Measurements from ENCODE around the gene MOB3B.

MOB3B gene

GRCh38 chr9:27518809-27519208, 10.8 kb downstream of the MOB3B start:
- no peak overlapping the region for H3K27ac ChIP-seq
- H3K9me3 ChIP-seq, result no peaks in the 10 kb centered on the region
- no peaks in the 10 kb centered on the region for H3K36me3 ChIP-seq
- no peak for TF ChIP-seq CTCF (IDR thresholded peaks at IDR 0.05)
- H3K27me3 ChIP-seq, result no peaks in the 10 kb centered on the region
- no peaks in the 10 kb centered on the region for H3K4me1 ChIP-seq (ENCODE audit: control insufficient read depth in 1 of 2, insufficient read depth in 1 of 2, low read depth in 1 of 2, low read length in 1 of 2)
- no peak overlapping the region for H3K4me3 ChIP-seq (ENCODE audit: low read depth in 1 of 2, low read length in 1 of 2)

GRCh38 chr9:27518006-27518405, 11.6 kb downstream of the MOB3B start:
- TF ChIP-seq CTCF (IDR thresholded peaks at IDR 0.05), result no peak
- no peak overlapping the region for H3K27ac ChIP-seq
- H3K9me3 ChIP-seq, result no peaks in the 10 kb centered on the region
- no peaks in the 10 kb centered on the region for H3K27me3 ChIP-seq
- no peaks in the 10 kb centered on the region for H3K36me3 ChIP-seq
- H3K4me3 ChIP-seq (ENCODE audit: low read depth in 1 of 2, low read length in 1 of 2), result no peak overlapping the region
- no peaks in the 10 kb centered on the region for H3K4me1 ChIP-seq (ENCODE audit: control insufficient read depth in 1 of 2, insufficient read depth in 1 of 2, low read depth in 1 of 2, low read length in 1 of 2)

- Histone ChIP-seq H3K4me1 (ENCODE audit: control insufficient read depth in 1 of 2, insufficient read depth in 1 of 2, low read depth in 1 of 2, low read length in 1 of 2) (no peaks in the 10 kb centered on the region), H3K9me3 (no peaks in the 10 kb centered on the region), H3K4me3 (ENCODE audit: low read depth in 1 of 2, low read length in 1 of 2) (no peak overlapping the region), H3K36me3 (no peaks in the 10 kb centered on the region), H3K27ac (no peak overlapping the region), H3K27me3 (no peaks in the 10 kb centered on the region)
- TF ChIP-seq CTCF (IDR thresholded peaks at IDR 0.05), result no peak
Measured at GRCh38 chr9:27514551-27514950, 15.1 kb downstream of the MOB3B start.

- Histone ChIP-seq H3K27me3 (no peaks in the 10 kb centered on the region), H3K27ac (no peak overlapping the region), H3K4me3 (ENCODE audit: low read depth in 1 of 2, low read length in 1 of 2) (no peak overlapping the region), H3K36me3 (no peaks in the 10 kb centered on the region), H3K9me3 (no peaks in the 10 kb centered on the region), H3K4me1 (ENCODE audit: control insufficient read depth in 1 of 2, insufficient read depth in 1 of 2, low read depth in 1 of 2, low read length in 1 of 2) (no peaks in the 10 kb centered on the region)
- no peak for TF ChIP-seq CTCF (IDR thresholded peaks at IDR 0.05)
Measured at GRCh38 chr9:27511771-27512170, 17.8 kb downstream of the MOB3B start.

GRCh38 chr9:27510780-27511179, 18.8 kb downstream of the MOB3B start:
- no peak for TF ChIP-seq CTCF (IDR thresholded peaks at IDR 0.05)
- H3K4me1 ChIP-seq (ENCODE audit: control insufficient read depth in 1 of 2, insufficient read depth in 1 of 2, low read depth in 1 of 2, low read length in 1 of 2), result no peaks in the 10 kb centered on the region
- H3K27ac ChIP-seq, result no peak overlapping the region
- no peak overlapping the region for H3K4me3 ChIP-seq (ENCODE audit: low read depth in 1 of 2, low read length in 1 of 2)
- no peaks in the 10 kb centered on the region for H3K27me3 ChIP-seq
- no peaks in the 10 kb centered on the region for H3K9me3 ChIP-seq
- H3K36me3 ChIP-seq, result no peaks in the 10 kb centered on the region

- no peak for TF ChIP-seq CTCF (IDR thresholded peaks at IDR 0.05)
- H3K4me1 ChIP-seq (ENCODE audit: control insufficient read depth in 1 of 2, insufficient read depth in 1 of 2, low read depth in 1 of 2, low read length in 1 of 2), result no peaks in the 10 kb centered on the region
- no peak overlapping the region for H3K4me3 ChIP-seq (ENCODE audit: low read depth in 1 of 2, low read length in 1 of 2)
- H3K36me3 ChIP-seq, result no peaks in the 10 kb centered on the region
- H3K27ac ChIP-seq, result no peak overlapping the region
- no peaks in the 10 kb centered on the region for H3K27me3 ChIP-seq
- H3K9me3 ChIP-seq, result no peaks in the 10 kb centered on the region
Measured at GRCh38 chr9:27506981-27507380, 22.6 kb downstream of the MOB3B start.
